NCI-H345 treated with DMSO at 0.1 percent for 48 hours (cell line): ENCODE measurements around the gene CORO2A.
A peak's percentile ranks its signal among the peaks of the same experiment; 100 is the strongest.
"Not testable (repeated sequence)": the region's sequence is repeated elsewhere in the genome, so short reads cannot be mapped to it uniquely, and the experiment has no call there.

ENCODE experiments used
- DNase-seq: peaks from one replicate; lab custom pipeline; 2025; ENCODE audit not compliant: unreplicated experiment; lab: John Stamatoyannopoulos, UW

Gene CORO2A

GRCh38 chr9:98142925-98143481 lies 49.4 kb downstream of the CORO2A start:
- no peak for DNase-seq

GRCh38 chr9:98142182-98142907 lies 50.1 kb downstream of the CORO2A start:
- DNase-seq = no peak

- no peak for DNase-seq
These were observed 51.9 kb downstream of the CORO2A start for GRCh38 chr9:98140503-98140902.

- DNase-seq = no peak
These were observed 55.9 kb downstream of the CORO2A start for GRCh38 chr9:98136489-98136888.

- DNase-seq = no peak
These were observed 56.5 kb downstream of the CORO2A start for GRCh38 chr9:98135938-98136337.

- no peak for DNase-seq
These were observed 56.9 kb downstream of the CORO2A start for GRCh38 chr9:98135558-98135934.

- DNase-seq = no peak
These were observed 57.5 kb downstream of the CORO2A start for GRCh38 chr9:98134702-98135557.

- DNase-seq = peak; percentile 100
These were observed 59.4 kb downstream of the CORO2A start for GRCh38 chr9:98132806-98133631.

GRCh38 chr9:98132158-98132557 lies 60.3 kb downstream of the CORO2A start:
- DNase-seq = no peak

GRCh38 chr9:98130576-98131228 lies 61.7 kb downstream of the CORO2A start:
- no peak for DNase-seq

GRCh38 chr9:98130060-98130459 lies 62.4 kb downstream of the CORO2A start:
- not testable (repeated sequence) for DNase-seq

GRCh38 chr9:98129451-98129881 lies 63.0 kb downstream of the CORO2A start:
- no peak for DNase-seq

GRCh38 chr9:98128316-98128715 lies 64.1 kb downstream of the CORO2A start:
- no peak for DNase-seq

GRCh38 chr9:98127226-98127625 lies 65.2 kb downstream of the CORO2A start:
- no peak for DNase-seq

GRCh38 chr9:98124637-98125426 lies 67.6 kb downstream of the CORO2A start:
- DNase-seq = no peak

- DNase-seq = not testable (repeated sequence)
These were observed 68.3 kb downstream of the CORO2A start for GRCh38 chr9:98124091-98124490.

GRCh38 chr9:98121058-98121457 lies 71.4 kb downstream of the CORO2A start:
- no peak for DNase-seq

GRCh38 chr9:98120476-98120875 lies 72.0 kb downstream of the CORO2A start:
- no peak for DNase-seq

- no peak for DNase-seq
These were observed 73.5 kb downstream of the CORO2A start, which contains the start of gene TRIM14 for GRCh38 chr9:98118640-98119601. Gene TRIM14, minus strand, starts transcription at chr9:98119222. Its CDS starts 34 bp downstream, at chr9:98119188.
